Fibroblast of mammary gland (primary cell): ENCODE results near the gene PADI2.

ENCODE experiments used
- DNase-seq: peaks from one replicate; pipeline ENCODE4 v3.0.0-alpha.2; 2010; ENCODE audit warnings: low read depth
- H3K4me3 ChIP-seq: 2 replicates; pipeline ENCODE4 v1.5.1; 2011; ENCODE audit warnings: low read depth, mild to moderate bottlenecking, low read length, moderate library complexity; ENCODE audit not compliant: control insufficient read depth
- CTCF ChIP-seq: conservative IDR thresholded peaks from 2 replicates; pipeline ENCODE4 v1.5.1; 2011; ENCODE audit warnings: low read depth, low read length, inconsistent platforms; ENCODE audit not compliant: control insufficient read depth, insufficient read depth

The PADI2 gene

GRCh38 chr1:17032741-17033140 is 86.5 kb downstream of the PADI2 start:
- H3K4me3 ChIP-seq = no peak overlapping the region
- TF ChIP-seq CTCF = no peak
- peak; percentile 15 for DNase-seq

- DNase-seq = no peak
- no peak overlapping the region for H3K4me3 ChIP-seq
- no peak for TF ChIP-seq CTCF
Measured at GRCh38 chr1:17031436-17031835, 87.8 kb downstream of the PADI2 start.

- no peak overlapping the region for H3K4me3 ChIP-seq
Measured at GRCh38 chr1:17030206-17030605, 89.0 kb downstream of the PADI2 start.

GRCh38 chr1:17028662-17029188 is 90.5 kb downstream of the PADI2 start:
- no peak overlapping the region for H3K4me3 ChIP-seq
- no peak for TF ChIP-seq CTCF
- DNase-seq = no peak

More at GRCh38 chr1:17030206-17030605, 89.0 kb downstream of the PADI2 start:
- no peak for TF ChIP-seq CTCF
- no peak for DNase-seq

- TF ChIP-seq CTCF = no peak
- no peak for DNase-seq
- H3K4me3 ChIP-seq = no peak overlapping the region
Measured at GRCh38 chr1:17027900-17028299, 91.4 kb downstream of the PADI2 start.

GRCh38 chr1:17027403-17027802 is 91.8 kb downstream of the PADI2 start:
- TF ChIP-seq CTCF = no peak
- no peak overlapping the region for H3K4me3 ChIP-seq
- DNase-seq = peak; percentile 33

GRCh38 chr1:17024721-17025120 is 94.5 kb downstream of the PADI2 start:
- TF ChIP-seq CTCF = no peak
- DNase-seq = no peak
- no peak overlapping the region for H3K4me3 ChIP-seq
